HepG2 (cell line): Measurements from ENCODE around the gene ZNF644.
"Not testable (repeated sequence)": the region's sequence is repeated elsewhere in the genome, so short reads cannot be mapped to it uniquely, and the experiment has no call there.

Source experiments
- ADNP ChIP-seq: sonication (generic); formaldehyde crosslinking; IDR thresholded peaks from 2 replicates; pipeline ENCODE4 v1.4.0; 2020; ENCODE audit warnings: missing genetic modification reagents
- FOXM1 ChIP-seq: sonication (generic); formaldehyde crosslinking; IDR thresholded peaks from 2 replicates; pipeline ENCODE4 v1.5.0; 2020; ENCODE audit warnings: missing genetic modification reagents
- GABPB1 ChIP-seq: IDR thresholded peaks from 2 replicates; pipeline ENCODE4 v1.6.1; 2016; ENCODE audit warnings: mild to moderate bottlenecking, missing genetic modification reagents, moderate library complexity, missing compliant biosample characterization
- HNRNPLL ChIP-seq: fragments of 200-400 bp; formaldehyde crosslinking; IDR thresholded peaks from 2 replicates; pipeline ENCODE4 v1.6.1; 2017; ENCODE audit warnings: mild to moderate bottlenecking, low read depth, low read length; ENCODE audit not compliant: poor library complexity, severe bottlenecking
- MEIS1 ChIP-seq: sonication (generic); formaldehyde crosslinking; IDR thresholded peaks from 2 replicates; pipeline ENCODE4 v1.9.0; 2021; ENCODE audit warnings: mild to moderate bottlenecking, missing genetic modification reagents, moderate library complexity, borderline replicate concordance
- NR2F2 ChIP-seq: IDR thresholded peaks from 2 replicates; pipeline ENCODE4 v1.6.1; 2012; ENCODE audit warnings: low read depth, inconsistent platforms, borderline replicate concordance
- NR2F6 ChIP-seq, 2 experiments: IDR thresholded peaks; 2 replicates each; pipeline ENCODE4 v1.6.1; 2016; ENCODE audit warnings: antibody characterized with exemption in 1 of 2, mild to moderate bottlenecking in 1 of 2
- POLR2AphosphoS5 ChIP-seq: IDR thresholded peaks from 2 replicates; pipeline ENCODE4 v1.6.1; 2012; ENCODE audit warnings: low read depth, low read length
- PTBP1 ChIP-seq: fragments of 200-400 bp; formaldehyde crosslinking; IDR thresholded peaks from 2 replicates; pipeline ENCODE4 v1.6.1; 2018; ENCODE audit warnings: low read length, low read depth; ENCODE audit not compliant: poor library complexity, severe bottlenecking
- RAD21 ChIP-seq: fragments of 450-650 bp; formaldehyde crosslinking; IDR thresholded peaks from 2 replicates; pipeline ENCODE4 v1.5.0; 2020; ENCODE audit warnings: mild to moderate bottlenecking
- TBP ChIP-seq: sonication (generic); formaldehyde crosslinking; IDR thresholded peaks from 2 replicates; pipeline ENCODE4 v1.5.0; 2020; ENCODE audit warnings: missing genetic modification reagents
- TF ChIP-seq, protein P1 (sequence below): IDR thresholded peaks from 2 replicates; pipeline ENCODE4 v1.6.1; 2012; ENCODE audit warnings: inconsistent platforms
- TF ChIP-seq, protein P2 (sequence below): IDR thresholded peaks from 2 replicates; pipeline ENCODE4 v1.6.1; 2016; ENCODE audit warnings: missing compliant biosample characterization, missing genetic modification reagents, borderline replicate concordance

DNA sequence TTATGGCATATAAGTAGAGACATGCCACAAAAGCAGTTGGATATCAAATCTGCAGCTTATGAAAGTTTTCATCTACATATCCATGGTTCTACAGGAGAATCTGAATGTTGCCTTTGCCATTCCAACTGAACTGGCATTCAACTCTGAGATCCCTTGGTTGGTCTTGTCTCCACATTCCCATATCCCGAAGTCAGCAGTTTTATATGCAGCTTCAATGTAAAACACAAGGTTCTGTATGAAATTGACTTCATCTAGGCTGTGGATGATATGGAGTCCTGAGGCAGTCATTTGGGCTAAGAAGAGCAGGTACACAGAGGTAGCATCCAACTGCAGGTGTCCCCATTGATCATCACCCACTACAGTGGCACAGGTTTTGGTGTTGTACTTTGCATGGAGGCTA lies 129.0 kb downstream of the ZNF644 start:
- not testable (repeated sequence) for TF ChIP-seq POLR2AphosphoS5; NR2F6 (IDR thresholded peaks at IDR 0.05); NR2F6 (CRISPR knock-in tag; IDR thresholded peaks at IDR 0.05); TBP (CRISPR knock-in tag); HNRNPLL; MEIS1 (CRISPR knock-in tag); GABPB1 (CRISPR knock-in tag); PTBP1; NR2F2; FOXM1 (CRISPR knock-in tag); ADNP (CRISPR knock-in tag); RAD21 (CRISPR knock-in tag)
- TF ChIP-seq, protein P1, sequence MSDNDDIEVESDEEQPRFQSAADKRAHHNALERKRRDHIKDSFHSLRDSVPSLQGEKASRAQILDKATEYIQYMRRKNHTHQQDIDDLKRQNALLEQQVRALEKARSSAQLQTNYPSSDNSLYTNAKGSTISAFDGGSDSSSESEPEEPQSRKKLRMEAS: not testable (repeated sequence)
- TF ChIP-seq, protein P2, sequence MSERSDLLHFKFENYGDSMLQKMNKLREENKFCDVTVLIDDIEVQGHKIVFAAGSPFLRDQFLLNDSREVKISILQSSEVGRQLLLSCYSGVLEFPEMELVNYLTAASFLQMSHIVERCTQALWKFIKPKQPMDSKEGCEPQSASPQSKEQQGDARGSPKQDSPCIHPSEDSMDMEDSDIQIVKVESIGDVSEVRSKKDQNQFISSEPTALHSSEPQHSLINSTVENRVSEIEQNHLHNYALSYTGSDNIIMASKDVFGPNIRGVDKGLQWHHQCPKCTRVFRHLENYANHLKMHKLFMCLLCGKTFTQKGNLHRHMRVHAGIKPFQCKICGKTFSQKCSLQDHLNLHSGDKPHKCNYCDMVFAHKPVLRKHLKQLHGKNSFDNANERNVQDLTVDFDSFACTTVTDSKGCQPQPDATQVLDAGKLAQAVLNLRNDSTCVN (CRISPR knock-in tag): not testable (repeated sequence)
